K562 (cell line): ENCODE results near the gene GPRIN2. TPM values are rescaled to one million over a fixed set of nuclear protein-coding genes. Genes with fewer than 3 reads are reported as not detected.

Source experiments
- ATAC-seq: fragments of 200-7000 bp; cut with Tn5 transposase; 3 replicates; pipeline ENCODE4 v1.9.1; 2020; ENCODE audit warnings: moderate library complexity
- BruUV-seq: library from RNA; stranded (reverse); fragments of 400-500 nt; replicated peaks from 2 replicates; lab custom pipeline; 2021; lab: Mats Ljungman, UMichigan
- CTCF ChIA-PET: fragments of 300-600 bp; formaldehyde crosslinking; extraction: SDS; loops from one replicate; lab custom pipeline; 2021; ENCODE audit warnings: low intra/inter-chr PET ratio; lab: Yijun Ruan, JAX
- POLR2A ChIA-PET: fragments of 300-600, 350-650 bp; sonication (Branson Sonifier 250); formaldehyde crosslinking; extraction: SDS; loops from one replicate; lab custom pipeline; 2021; ENCODE audit warnings: antibody characterized with exemption, inconsistent platforms; lab: Yijun Ruan, JAX
- DNase-seq, 4 experiments: peaks; one replicate each; pipeline versions ENCODE4 v3.0.0 to v3.0.0-alpha.2; 2011 to 2018; ENCODE audit warnings: low spot score in 3 of 4, mixed read lengths in 3 of 4; ENCODE audit errors: extremely low read depth in 1 of 4
- FAIRE-seq: peaks from 2 replicates; lab custom pipeline; 2011; peaks lifted over from hg19 to GRCh38; lab: Jason Lieb, UNC
- H2AFZ ChIP-seq: 2 replicates; pipeline ENCODE4 v1.6.0; 2011; ENCODE audit warnings: low read depth, low read length, control low read depth, inconsistent platforms
- H3K27ac ChIP-seq: fragments of 200-600 bp; 3 replicates; pipeline ENCODE4 v1.8.0; 2011; ENCODE audit warnings: low read depth, mild to moderate bottlenecking, control low read depth, inconsistent platforms, low read length, moderate library complexity, mixed read lengths; ENCODE audit errors: extremely low read depth
- H3K27me3 ChIP-seq, 2 experiments: fragments of 300-600 bp in 1 of 2; 2 replicates in 1 of 2; 3 replicates in 1 of 2; pipeline versions ENCODE4 v1.6.0 to v1.8.0; 2011; ENCODE audit warnings: inconsistent platforms in 2 of 2, low read length in 2 of 2, mild to moderate bottlenecking in 1 of 2, mixed read lengths in 1 of 2, moderate library complexity in 1 of 2; ENCODE audit not compliant: control insufficient read depth in 2 of 2, insufficient read depth in 2 of 2
- H3K36me3 ChIP-seq: fragments of 300-600 bp; 3 replicates; pipeline ENCODE4 v1.8.0; 2011; ENCODE audit warnings: mild to moderate bottlenecking, low read length, inconsistent platforms; ENCODE audit not compliant: control insufficient read depth, insufficient read depth
- H3K4me1 ChIP-seq, 2 experiments: fragments of 200-600 bp in 1 of 2; replicated peaks in 1 of 2; 2 replicates in 1 of 2; 3 replicates in 1 of 2; pipeline versions ENCODE4 v1.5.1 to v1.8.0; 2011; ENCODE audit warnings: inconsistent platforms in 2 of 2, low read length in 2 of 2, mild to moderate bottlenecking in 1 of 2, mixed read lengths in 1 of 2, moderate library complexity in 1 of 2; ENCODE audit not compliant: control insufficient read depth in 2 of 2, insufficient read depth in 2 of 2
- H3K4me2 ChIP-seq: 2 replicates; pipeline ENCODE4 v1.6.1; 2011; ENCODE audit warnings: low read length, control low read depth, inconsistent platforms, mixed read lengths; ENCODE audit not compliant: insufficient read depth
- H3K4me3 ChIP-seq: fragments of 200-600 bp; sonication (generic), shearing (Covaris generic); 2 replicates; pipeline ENCODE4 v1.5.1; 2016; ENCODE audit warnings: control low read depth, inconsistent platforms
- H3K79me2 ChIP-seq: fragments of 200-600 bp; 3 replicates; pipeline ENCODE4 v1.8.0; 2011; ENCODE audit warnings: low read length, inconsistent platforms; ENCODE audit not compliant: control insufficient read depth, insufficient read depth
- H3K9ac ChIP-seq, 2 experiments: 2 replicates each; pipeline versions ENCODE4 v1.6.0 to v1.6.1; 2011; ENCODE audit warnings: low read depth in 2 of 2, low read length in 2 of 2, control low read depth in 1 of 2, inconsistent platforms in 1 of 2, mild to moderate bottlenecking in 1 of 2, mixed read lengths in 1 of 2; ENCODE audit not compliant: insufficient read depth in 1 of 2
- H3K9me1 ChIP-seq: one replicate; pipeline ENCODE4 v1.6.0; 2011; ENCODE audit warnings: inconsistent platforms, mild to moderate bottlenecking, low read length, moderate library complexity; ENCODE audit not compliant: control insufficient read depth, insufficient read depth
- H3K9me3 ChIP-seq: replicated peaks from 2 replicates; pipeline ENCODE4 v1.5.1; 2011; ENCODE audit warnings: low read depth, low read length, inconsistent platforms; ENCODE audit not compliant: control insufficient read depth, insufficient read depth
- H4K20me1 ChIP-seq: replicated peaks from 2 replicates; pipeline ENCODE4 v1.6.1; 2011; ENCODE audit warnings: low read length, inconsistent platforms, mixed read lengths; ENCODE audit not compliant: control insufficient read depth, insufficient read depth
- ARID2 ChIP-seq: fragments of 450-650 bp; IDR thresholded peaks from 2 replicates; pipeline ENCODE4 v1.6.1; 2017; ENCODE audit warnings: antibody characterized with exemption, mild to moderate bottlenecking
- CBX3 ChIP-seq, 2 experiments: IDR thresholded peaks; 1 replicate in 1 of 2; 2 replicates in 1 of 2; pipeline ENCODE4 v1.6.1; 2012; ENCODE audit warnings: inconsistent platforms in 2 of 2, low read length in 2 of 2, borderline replicate concordance in 1 of 2, control low read depth in 1 of 2
- COPS2 ChIP-seq: fragments of 450-650 bp; conservative IDR thresholded peaks from 2 replicates; pipeline ENCODE4 v1.6.1; 2016; ENCODE audit warnings: mild to moderate bottlenecking, moderate library complexity
- FOXA3 ChIP-seq, 2 experiments: fragments of 450-650 bp in 1 of 2; sonication (generic) in 1 of 2; formaldehyde crosslinking; IDR thresholded peaks in 1 of 2; conservative IDR thresholded peaks in 1 of 2; 2 replicates each; pipeline versions ENCODE4 v1.4.0 to v1.8.0; 2020 to 2022; ENCODE audit warnings: mild to moderate bottlenecking in 2 of 2, missing genetic modification reagents in 1 of 2
- HNRNPL ChIP-seq: fragments of 200-400 bp; formaldehyde crosslinking; IDR thresholded peaks from 2 replicates; pipeline ENCODE4 v1.6.1; 2017; ENCODE audit warnings: low read depth, mild to moderate bottlenecking, low read length
- MAFG ChIP-seq: fragments of 450-650 bp; conservative IDR thresholded peaks from 2 replicates; pipeline ENCODE4 v1.6.1; 2016; ENCODE audit warnings: missing genetic modification characterization, missing compliant biosample characterization
- MCM3 ChIP-seq: fragments of 450-650 bp; IDR thresholded peaks from 2 replicates; pipeline ENCODE4 v1.6.1; 2016
- MCM7 ChIP-seq, 2 experiments: fragments of 450-650 bp; IDR thresholded peaks; 2 replicates each; pipeline ENCODE4 v1.6.1; 2016 to 2018
- MEF2D ChIP-seq: conservative IDR thresholded peaks from 2 replicates; pipeline ENCODE4 v1.6.1; 2016; ENCODE audit warnings: low read depth, missing genetic modification characterization, missing compliant biosample characterization
- NFYB ChIP-seq: IDR thresholded peaks from 2 replicates; pipeline ENCODE4 v1.6.1; 2011; ENCODE audit warnings: mild to moderate bottlenecking, moderate library complexity; ENCODE audit not compliant: insufficient read length; ENCODE audit errors: extremely low read depth
- OTX1 ChIP-seq: fragments of 450-650 bp; formaldehyde crosslinking; IDR thresholded peaks from 2 replicates; pipeline ENCODE4 v1.4.0; 2022; ENCODE audit warnings: mild to moderate bottlenecking
- POLR2A ChIP-seq: fragments of 450-650 bp; conservative IDR thresholded peaks from 2 replicates; pipeline ENCODE4 v1.6.1; 2016
- TCF3 ChIP-seq: sonication (generic); formaldehyde crosslinking; IDR thresholded peaks from 2 replicates; pipeline ENCODE4 v1.4.0; 2020; ENCODE audit warnings: mild to moderate bottlenecking, missing genetic modification reagents
- TCF7 ChIP-seq: sonication (generic); IDR thresholded peaks from 2 replicates; pipeline ENCODE4 v1.6.1; 2016; ENCODE audit warnings: antibody characterized with exemption, borderline replicate concordance
- ZBTB7A ChIP-seq: IDR thresholded peaks from 2 replicates; pipeline ENCODE4 v1.6.1; 2011; ENCODE audit warnings: low read depth, mild to moderate bottlenecking, low read length, moderate library complexity, borderline replicate concordance; ENCODE audit not compliant: control insufficient read depth
- WGBS: fragments of 100-300 bp; shearing (Covaris generic); methylation state at CpG from one replicate; pipeline ENCODE4 v1.1.6; 2016; ENCODE audit warnings: low coverage, mixed read lengths; ENCODE audit not compliant: insufficient coverage; ENCODE audit errors: missing lambda C conversion rate; 5-methylcytosine and 5-hydroxymethylcytosine counted together
- in situ Hi-C: fragments of 300-500 bp; cut with MboI; formaldehyde crosslinking; loops from 4 replicates; pipeline ENCODE4 v1.15.0; 2018; ENCODE audit warnings: inconsistent platforms, mixed read lengths
- intact Hi-C: fragments of 100-400 bp; cut with micrococcal nuclease; formaldehyde crosslinking; loops from 2 replicates; pipeline ENCODE4 v1.14.2; 2022
- polyA plus RNA-seq, 8 experiments: library from polyadenylated mRNA; depleted of rRNA in 4 of 8; stranded (reverse) in 5 of 8; unstranded in 3 of 8; fragments of >200 nt; fragmentation: Nextera tagmentation in 2 of 8; fragmentation: Illumina TruSeq in 1 of 8; extraction: Ambion mirVana in 2 of 8; extraction: Trizol in 1 of 8; gene quantifications; 2 replicates each; pipeline versions ENCODE4 v1.2.1 to v1.2.3, GENCODE V29; 2011 to 2014; ENCODE audit warnings: inconsistent platforms in 1 of 8, missing spikeins in 1 of 8
- total RNA-seq, 7 experiments: library from RNA; depleted of rRNA in 6 of 7; stranded (reverse); fragments of >200 nt in 6 of 7; fragmentation: Illumina TruSeq in 2 of 7; extraction: Trizol in 2 of 7; gene quantifications; 2 replicates each; pipeline versions ENCODE4 v1.2.1 to v1.2.3, GENCODE V29; 2011 to 2021; ENCODE audit warnings: low replicate concordance in 1 of 7
- TF ChIP-seq, protein P1 (sequence below): fragments of 450-650 bp; IDR thresholded peaks from one replicate; pipeline ENCODE4 v1.6.1; 2018; ENCODE audit warnings: mild to moderate bottlenecking, moderate library complexity; ENCODE audit not compliant: partially characterized antibody
- TF ChIP-seq, protein P2 (sequence below), 2 experiments: IDR thresholded peaks; 2 replicates each; pipeline ENCODE4 v1.6.1; 2011; ENCODE audit warnings: borderline replicate concordance in 1 of 2, control low read depth in 1 of 2, low read depth in 1 of 2, low read length in 1 of 2, mild to moderate bottlenecking in 1 of 2, mixed read lengths in 1 of 2, moderate library complexity in 1 of 2; ENCODE audit not compliant: insufficient read depth in 1 of 2, insufficient read length in 1 of 2, poor library complexity in 1 of 2, severe bottlenecking in 1 of 2; ENCODE audit errors: extremely low read depth in 1 of 2

The GPRIN2 gene
- total and polyA plus RNA-seq, 9 of the 15 experiments (the other 6 are each of a cell fraction or from before 2014, with no cell fraction given), result not detected

DNA sequence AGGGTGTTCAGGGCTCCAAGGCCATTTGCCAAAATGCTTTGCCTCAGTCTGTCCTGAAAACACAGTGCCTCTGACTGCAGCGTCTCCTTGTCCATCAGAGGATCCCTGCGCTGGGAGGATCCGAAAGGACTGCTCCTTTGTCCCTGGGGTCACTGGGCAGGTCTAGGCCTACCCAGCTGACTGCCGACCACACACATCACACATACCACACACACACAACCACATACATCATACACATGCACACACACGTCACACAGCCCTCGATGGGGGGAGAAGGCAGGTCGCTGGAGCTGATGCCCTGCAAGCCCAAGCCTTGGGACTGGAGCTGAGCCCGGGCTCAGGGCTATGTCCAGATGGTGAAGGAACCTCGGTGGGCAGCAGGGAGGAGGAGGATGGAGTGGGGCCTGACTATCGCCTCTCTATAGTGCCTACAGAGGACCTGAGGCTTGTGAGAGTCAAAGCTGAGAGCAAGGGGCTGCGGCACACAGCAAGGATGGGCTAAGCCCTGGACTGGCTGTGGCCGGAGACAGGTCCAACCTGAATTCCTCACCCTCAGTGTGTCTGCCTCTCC is 29.1 kb downstream of the GPRIN2 start (continued):
- TF ChIP-seq FOXA3 (CRISPR knock-in tag; conservative IDR thresholded peaks at IDR 0.05 in 1 of 2, IDR thresholded peaks at IDR 0.05 in 1 of 2), result no peak
- TF ChIP-seq MCM7 (IDR thresholded peaks at IDR 0.05), result peak in 1 of 2 experiments; percentile 90; a peak in 1 of 4 replicates
- TF ChIP-seq, protein P1, sequence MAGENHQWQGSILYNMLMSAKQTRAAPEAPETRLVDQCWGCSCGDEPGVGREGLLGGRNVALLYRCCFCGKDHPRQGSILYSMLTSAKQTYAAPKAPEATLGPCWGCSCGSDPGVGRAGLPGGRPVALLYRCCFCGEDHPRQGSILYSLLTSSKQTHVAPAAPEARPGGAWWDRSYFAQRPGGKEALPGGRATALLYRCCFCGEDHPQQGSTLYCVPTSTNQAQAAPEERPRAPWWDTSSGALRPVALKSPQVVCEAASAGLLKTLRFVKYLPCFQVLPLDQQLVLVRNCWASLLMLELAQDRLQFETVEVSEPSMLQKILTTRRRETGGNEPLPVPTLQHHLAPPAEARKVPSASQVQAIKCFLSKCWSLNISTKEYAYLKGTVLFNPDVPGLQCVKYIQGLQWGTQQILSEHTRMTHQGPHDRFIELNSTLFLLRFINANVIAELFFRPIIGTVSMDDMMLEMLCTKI, result no peak
- TF ChIP-seq NFYB, result no peak
- TF ChIP-seq MEF2D, result no peak
- TF ChIP-seq HNRNPL, result no peak
- no peak for TF ChIP-seq POLR2A
- TF ChIP-seq CBX3 (IDR thresholded peaks at IDR 0.05; ENCODE audit: borderline replicate concordance in 1 of 2, low read length in 2 of 2), result no peak
- no peak for TF ChIP-seq MAFG
- TF ChIP-seq, all 486 proteins: peak for 13

DNA sequence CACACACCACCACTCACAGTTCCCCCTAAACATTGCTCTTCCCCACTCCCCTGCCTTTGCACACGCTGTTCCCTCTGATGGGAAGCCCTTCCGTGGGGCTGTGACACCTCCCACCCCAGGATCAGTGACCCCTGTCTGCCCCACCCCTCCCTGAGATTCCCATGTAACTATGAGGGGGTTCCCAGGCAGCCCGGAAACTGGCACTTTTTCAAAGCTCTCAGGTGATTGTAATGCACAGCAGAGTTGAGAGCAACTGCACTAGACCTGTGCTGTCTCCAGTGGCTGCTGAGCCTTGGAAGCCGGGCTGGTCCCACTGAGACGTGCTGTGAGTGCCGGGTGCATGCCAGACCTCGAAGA is 29.8 kb downstream of the GPRIN2 start:
- no peaks in the 10 kb centered on the region for H3K36me3 ChIP-seq
- intact Hi-C loops (no loop called here), in situ Hi-C loops (no loop called here)
- no peak overlapping the region for H3K9ac ChIP-seq
- FAIRE-seq, result no peak
- DNase-seq, result no peak
- no TSS peak for BruUV-seq
- H3K9me3 ChIP-seq, result 0 out of 2 replicates have a peak, but pooled peaks cover 6% of the 10 kb centered on the region
- ATAC-seq, result peak; percentile 19
- WGBS, result 4% methylated on average over 7 of the region's 7 CpGs
- no peaks in the 10 kb centered on the region for H4K20me1 ChIP-seq
- peaks cover 23 to 49% of the 10 kb centered on the region in 2 experiments; a peak in 4 of 5 replicates for H3K27me3 ChIP-seq
- no peak overlapping the region for H3K27ac ChIP-seq
- H3K4me1 ChIP-seq, result peaks cover 12 to 15% of the 10 kb centered on the region in 2 experiments; a peak in 4 of 5 replicates
- H3K4me2 ChIP-seq, result no peak overlapping the region
- H3K9me1 ChIP-seq, result no peaks in the 10 kb centered on the region
- CTCF ChIA-PET, result no interaction called here
- POLR2A ChIA-PET, result interaction anchor here (1.9 kb wide), 1 partner anchor 10 kb away, joined by 4 read pairs; no protein-coding TSS in a partner anchor
- no peaks in the 10 kb centered on the region for H3K79me2 ChIP-seq
- no peak overlapping the region for H3K4me3 ChIP-seq
- no peak overlapping the region for H2AFZ ChIP-seq
- TF ChIP-seq ZBTB7A (peak; percentile 48; the same call in 1 of the 2 replicates), TCF7 (no peak), COPS2 (no peak), MCM3 (0 out of 2 replicates have a peak, but pooled peaks have one; percentile 48), OTX1 (CRISPR knock-in tag) (peak; percentile 50; the same call in 1 of the 2 replicates), MCM7 (IDR thresholded peaks at IDR 0.05) (peak in 1 of 2 experiments; percentile 57; a peak in 1 of 4 replicates), ARID2 (no peak), TCF3 (no peak)
- TF ChIP-seq, protein P1, result no peak
- TF ChIP-seq, protein P2, sequence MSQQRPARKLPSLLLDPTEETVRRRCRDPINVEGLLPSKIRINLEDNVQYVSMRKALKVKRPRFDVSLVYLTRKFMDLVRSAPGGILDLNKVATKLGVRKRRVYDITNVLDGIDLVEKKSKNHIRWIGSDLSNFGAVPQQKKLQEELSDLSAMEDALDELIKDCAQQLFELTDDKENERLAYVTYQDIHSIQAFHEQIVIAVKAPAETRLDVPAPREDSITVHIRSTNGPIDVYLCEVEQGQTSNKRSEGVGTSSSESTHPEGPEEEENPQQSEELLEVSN (IDR thresholded peaks at IDR 0.05; ENCODE audit: borderline replicate concordance in 1 of 2, extremely low read depth in 1 of 2, insufficient read depth in 1 of 2, insufficient read length in 1 of 2, low read depth in 1 of 2, low read length in 1 of 2, poor library complexity in 1 of 2, severe bottlenecking in 1 of 2), result peak in 1 of 2 experiments; percentile 30
